HTERT RPE-1 (cell line): ENCODE results near the gene HECW1.

ENCODE experiments used
- in situ Hi-C: fragments of 300-500 bp; cut with MboI; formaldehyde crosslinking; loops from 4 replicates; pipeline ENCODE4 v1.14.3; 2020; ENCODE audit warnings: low sequenced_read_pairs

HECW1 gene

DNA sequence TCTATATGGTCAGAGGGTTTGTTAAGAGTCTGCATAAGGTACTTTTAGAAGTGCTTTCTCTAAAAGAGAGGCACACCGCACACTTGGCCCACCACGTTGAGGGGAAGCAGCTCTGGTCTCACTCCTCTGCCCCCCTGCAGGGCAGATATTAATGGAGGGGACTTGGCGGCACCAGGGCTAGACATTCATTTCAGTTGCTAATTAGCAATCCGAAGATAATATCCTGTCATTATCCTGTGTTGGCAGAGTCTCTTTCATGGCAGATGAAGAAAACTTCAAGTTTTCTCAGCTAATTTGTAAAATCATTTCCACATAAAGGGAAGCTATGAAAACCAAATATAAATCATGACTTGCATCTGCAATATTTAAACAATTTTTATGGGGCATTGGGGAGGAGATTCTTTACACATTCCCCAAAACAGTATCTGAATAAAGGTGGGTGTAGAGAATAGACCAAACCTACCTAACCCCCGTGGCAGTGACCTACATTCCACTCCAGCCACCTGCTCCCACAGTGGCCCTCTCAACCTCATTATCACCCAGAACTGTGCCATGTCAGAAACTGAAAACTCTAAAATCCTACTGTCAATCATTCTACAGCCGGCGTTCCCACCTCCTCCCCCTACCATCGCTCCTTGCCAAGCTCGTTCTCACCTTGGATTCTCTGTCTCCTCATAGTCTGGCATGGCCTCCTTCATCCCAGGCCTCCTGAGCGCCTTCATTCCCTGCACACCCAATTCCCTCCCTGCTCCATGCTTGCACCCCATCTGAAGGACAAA, 416.3 kb downstream of the HECW1 start:
- in situ Hi-C loops: no loop called here

DNA sequence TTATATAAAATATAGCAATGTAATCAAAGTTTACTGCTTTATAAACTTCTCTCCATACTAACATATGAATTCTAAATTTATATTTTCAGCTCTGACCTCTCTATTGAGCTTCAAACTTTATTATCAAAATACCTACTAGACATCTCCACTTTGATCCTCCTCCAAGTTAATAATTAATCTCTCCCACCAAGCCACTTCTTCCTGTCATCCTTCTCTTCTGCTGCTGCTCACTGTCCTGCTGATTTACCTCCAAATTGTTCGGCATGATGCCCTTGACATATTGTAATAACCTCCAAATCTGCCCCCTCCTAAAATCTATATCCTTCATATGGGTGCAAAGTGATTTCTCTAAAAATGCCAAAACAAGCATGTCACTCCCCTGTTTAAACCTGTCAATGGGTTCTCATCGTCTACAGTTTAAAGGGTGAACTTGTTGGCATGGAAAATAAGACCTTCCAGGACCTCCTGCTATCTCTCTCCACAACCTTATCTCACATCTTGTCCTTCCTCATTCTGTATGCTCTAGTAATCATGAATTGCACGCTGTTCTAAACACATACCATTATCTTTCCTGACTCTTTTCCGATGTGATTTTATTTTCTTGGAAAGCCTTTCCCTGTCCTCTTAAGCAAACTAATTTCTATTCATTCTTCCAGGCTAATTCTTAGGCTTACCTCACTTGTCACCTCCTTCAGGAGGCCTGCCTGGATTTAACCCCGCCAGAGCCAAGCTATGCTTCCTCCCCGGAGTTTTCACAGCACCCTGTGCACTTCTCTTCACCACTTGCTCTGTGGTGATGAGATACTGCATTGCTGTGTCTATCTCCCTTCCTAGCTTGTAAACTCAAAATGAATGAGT, 418.3 kb downstream of the HECW1 start:
- in situ Hi-C loops: no loop called here

DNA sequence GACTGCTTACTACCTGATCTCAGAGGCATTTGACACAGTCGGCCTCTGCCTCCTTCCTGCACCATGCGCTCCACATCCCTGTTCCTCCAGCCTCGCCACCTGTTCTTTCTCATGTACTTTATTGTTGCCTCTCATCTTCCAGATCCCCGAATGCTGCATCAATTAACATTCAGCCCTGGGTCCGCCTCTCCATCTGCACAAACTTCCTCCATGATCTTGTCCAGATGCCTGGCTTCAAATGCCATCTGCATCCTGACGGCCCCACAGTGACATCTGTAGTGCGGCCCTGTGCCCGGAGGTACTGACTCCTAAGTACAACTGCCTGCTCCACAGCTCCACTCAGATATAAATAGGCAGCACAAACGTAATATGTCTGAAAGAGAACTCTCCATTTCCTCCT, 419.3 kb downstream of the HECW1 start:
- in situ Hi-C loops: no loop called here

DNA sequence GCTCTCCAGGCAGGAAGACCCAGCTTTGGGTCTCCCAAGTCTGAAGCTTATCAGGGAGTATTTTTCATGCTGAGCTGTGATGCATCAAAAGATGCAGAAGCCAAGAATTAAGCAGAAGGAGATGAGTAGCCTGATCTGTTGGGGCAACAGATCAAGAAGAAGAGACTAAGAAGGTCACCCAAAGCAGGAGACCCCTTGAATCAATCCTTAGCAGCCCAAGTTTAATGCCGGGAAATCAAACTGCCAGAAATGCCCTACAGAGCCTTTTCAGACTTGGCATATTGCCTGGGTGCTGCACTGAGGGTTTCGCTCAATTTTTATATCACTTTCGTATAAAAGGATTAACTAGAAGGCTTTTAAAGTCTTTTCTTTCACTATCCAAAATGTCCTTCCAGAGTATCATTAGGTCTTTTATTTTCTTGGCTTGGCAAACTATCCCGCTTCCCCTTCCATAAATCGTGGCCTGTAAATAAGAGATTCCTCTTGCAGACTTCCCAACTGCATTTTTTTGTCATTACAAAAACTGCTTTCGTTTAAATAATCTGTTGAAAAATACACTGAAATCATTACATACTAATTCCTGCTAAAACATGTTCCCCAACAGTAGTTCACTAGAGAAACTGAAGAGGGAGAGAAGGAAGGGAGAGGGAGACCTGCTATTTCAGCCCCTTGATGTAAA, 421.5 kb downstream of the HECW1 start:
- in situ Hi-C loops: no loop called here

DNA sequence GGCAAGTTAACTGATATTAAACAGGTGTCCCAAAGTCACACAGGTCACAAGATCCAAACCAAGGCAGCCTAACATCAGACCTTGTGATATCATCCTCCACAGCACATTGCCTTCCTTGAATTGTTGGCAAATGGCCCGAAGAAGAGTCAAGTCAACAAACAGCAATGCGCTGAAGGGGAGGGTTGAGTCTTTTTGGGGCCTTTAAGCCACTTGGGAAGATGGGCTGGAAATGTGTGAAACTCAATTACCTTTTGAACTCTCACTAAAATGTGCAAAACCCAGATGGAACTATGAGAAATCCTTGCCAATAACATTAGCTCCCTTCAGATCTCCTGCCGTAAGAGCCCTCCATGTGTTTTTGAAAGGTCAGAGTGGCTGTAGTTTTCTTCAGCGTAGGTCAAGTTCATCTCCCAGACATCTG, 422.6 kb downstream of the HECW1 start:
- in situ Hi-C loops: no loop called here

DNA sequence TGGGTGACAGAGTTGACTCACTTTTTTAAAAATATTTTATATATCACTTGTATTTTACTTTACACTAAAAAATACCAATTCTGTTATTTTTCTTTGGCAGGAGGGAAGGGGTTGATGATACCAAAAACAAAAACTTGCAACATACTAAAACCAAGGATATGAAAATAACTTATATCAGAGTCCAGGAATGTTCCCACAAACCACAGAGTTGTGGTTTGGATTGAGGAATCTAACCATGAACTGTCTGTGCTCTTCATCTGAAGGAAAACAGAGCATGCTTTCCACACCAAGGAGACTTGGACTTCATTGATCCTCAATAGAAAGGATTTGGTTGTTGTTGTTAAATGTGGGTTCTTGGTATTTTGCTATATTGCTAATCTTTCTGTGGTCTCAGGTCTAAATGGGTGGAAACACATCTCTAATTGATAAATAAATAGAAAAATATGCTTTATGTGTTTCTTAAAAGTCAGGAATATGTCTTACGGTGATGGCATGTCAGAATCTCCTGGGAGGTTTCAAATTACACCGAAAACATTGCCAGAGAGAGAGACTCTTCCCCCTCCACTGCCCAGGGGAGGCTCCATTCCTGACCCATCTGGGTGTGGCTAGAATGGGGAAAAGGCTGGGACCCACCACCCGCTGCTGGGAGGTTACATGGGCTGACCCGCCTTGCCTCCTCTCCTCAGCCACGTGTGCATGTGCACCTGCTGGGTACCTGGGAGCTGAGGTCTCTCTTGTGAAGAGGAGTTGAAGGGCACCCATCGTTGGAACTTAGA, 423.6 kb downstream of the HECW1 start:
- in situ Hi-C loops: no loop called here

DNA sequence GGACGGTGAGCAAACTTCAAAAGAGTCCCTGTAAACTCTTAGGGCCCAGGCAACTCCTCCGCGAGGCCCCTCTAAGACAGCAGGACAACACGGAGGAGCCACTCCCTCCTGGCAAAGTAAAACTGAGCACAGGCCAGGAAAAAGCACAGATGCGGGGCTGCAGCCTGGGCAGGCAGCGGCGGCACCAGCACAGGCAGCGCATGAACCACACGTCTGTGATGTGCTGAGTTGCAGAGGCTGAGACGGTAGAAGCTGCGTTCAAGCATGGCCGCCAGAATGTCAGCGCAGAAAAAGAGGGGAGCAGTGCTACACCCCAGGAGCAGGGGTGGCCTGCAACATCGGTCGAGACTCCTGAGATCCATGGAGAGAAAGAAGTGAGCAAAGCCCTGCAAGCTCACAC, 424.3 kb downstream of the HECW1 start:
- in situ Hi-C loops: no loop called here

DNA sequence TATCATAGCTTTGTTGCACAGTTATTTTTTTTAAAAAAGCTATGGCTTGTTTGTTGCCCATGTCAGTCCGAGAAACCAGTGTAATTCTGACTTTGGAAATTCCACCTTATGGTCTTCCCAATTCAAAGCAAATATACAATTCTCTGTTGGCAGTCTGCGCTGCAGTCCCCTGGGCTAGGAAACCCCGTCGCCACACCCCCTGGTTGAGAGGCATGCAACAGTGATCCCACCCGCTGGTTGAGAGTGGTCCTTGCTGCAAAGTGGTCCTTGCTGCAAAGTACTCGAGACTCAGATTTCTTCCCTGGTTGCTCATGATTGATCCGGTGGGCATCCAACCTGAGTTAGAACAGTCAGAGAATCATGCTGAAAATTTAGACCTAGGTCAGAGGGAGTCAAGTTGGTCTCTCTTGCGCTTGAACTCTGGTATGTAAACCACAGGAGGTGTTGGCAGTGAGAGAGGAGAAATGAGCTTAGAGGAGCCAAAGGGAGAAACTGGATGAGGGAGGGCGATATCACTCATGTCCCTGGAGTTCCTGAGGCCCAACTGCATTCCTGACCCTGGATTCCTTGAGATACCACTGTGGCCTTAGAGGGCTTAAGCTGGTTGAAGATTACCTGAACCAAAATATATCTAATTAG, 425.4 kb downstream of the HECW1 start:
- in situ Hi-C loops: no loop called here

DNA sequence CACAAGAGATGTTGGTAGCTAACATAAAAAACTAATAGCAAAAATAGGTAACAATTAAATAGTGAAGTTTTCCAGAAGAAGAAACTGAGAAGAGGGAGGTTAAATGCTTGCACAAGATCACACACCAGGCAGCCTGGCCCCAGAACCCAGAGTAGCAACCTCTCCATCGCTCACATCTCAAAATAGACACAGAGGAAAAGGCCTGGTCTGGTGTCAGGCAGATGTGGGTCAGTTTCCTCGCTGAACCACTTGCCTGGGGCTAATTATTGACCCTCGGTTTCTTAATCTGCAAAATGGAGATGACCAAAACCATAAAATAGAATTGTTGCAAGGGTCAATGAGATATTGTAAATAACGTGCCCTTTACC, 425.9 kb downstream of the HECW1 start:
- in situ Hi-C loops: no loop called here

DNA sequence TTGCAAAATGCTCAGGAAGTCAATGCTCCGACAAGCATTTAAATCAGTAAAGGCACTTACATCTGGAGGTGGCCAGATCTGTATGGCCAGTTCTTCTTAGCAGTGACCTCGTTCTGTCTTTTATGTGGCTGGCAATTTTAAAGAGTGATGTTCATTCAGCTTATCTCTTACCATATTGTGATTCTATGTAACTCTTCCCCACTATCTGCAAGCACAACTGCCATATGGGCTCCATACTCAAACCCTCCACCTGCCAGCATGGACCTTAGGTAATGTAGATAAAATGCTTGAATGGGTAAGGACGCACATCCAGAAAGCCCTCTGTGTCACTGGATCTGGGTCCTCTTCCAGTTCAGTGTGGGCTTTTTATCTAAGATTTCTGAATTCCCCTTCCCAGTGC, 428.0 kb downstream of the HECW1 start:
- in situ Hi-C loops: no loop called here

DNA sequence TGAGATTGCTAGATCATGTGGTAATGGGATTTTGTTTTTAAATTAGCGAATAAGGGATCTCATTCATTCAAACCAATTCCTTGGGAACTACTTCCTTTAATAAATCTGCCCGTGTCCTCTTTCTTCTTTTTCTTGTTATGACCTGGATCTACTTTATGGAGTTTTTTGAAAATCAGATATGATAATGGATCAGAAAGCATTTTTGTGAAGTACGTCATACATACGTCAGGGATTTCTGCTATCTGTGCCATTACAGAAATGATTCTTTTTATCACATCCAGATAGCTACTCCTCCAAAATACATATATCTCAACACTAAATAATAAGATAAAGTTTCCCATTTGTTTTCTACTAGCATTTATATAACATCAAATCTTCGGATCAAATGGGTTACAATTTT, 430.3 kb downstream of the HECW1 start:
- in situ Hi-C loops: no loop called here

DNA sequence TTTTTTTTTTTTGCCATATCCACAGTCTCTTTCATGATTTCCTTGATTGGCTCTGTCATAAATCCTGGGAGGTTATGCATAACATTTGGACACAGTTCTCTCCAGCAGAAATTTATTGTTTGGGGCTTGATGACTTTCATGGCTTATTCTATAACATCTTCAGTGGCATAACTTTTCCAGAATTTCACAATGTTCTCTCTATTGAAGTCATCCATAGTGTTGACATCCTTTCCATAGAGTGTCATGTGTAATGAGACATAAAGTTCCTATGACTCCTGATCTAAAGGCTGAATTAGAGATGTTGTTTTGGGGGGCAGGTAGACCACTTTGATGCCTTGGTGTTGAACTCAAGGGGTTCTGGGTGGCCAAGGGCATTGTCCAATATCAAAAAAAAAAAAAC, 433.8 kb downstream of the HECW1 start:
- in situ Hi-C loops: no loop called here

DNA sequence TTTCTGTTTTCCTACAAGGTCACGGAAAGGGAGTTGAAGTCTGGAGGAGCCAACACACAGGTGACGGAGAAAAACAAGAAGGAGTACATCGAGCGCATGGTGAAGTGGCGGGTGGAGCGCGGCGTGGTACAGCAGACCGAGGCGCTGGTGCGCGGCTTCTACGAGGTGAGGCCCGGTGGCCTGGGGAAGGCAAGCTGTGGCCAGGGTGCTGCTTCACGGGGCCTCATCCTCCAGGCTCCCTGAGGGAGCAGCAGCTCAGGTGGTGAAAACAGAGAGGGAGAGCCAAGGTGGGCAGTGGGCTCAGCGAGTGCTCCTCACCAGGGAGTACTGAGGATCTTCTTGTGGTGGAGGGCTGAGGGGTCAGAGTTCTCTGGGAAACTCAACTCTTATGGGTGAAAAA, 438.0 kb downstream of the HECW1 start:
- in situ Hi-C loops: no loop called here

DNA sequence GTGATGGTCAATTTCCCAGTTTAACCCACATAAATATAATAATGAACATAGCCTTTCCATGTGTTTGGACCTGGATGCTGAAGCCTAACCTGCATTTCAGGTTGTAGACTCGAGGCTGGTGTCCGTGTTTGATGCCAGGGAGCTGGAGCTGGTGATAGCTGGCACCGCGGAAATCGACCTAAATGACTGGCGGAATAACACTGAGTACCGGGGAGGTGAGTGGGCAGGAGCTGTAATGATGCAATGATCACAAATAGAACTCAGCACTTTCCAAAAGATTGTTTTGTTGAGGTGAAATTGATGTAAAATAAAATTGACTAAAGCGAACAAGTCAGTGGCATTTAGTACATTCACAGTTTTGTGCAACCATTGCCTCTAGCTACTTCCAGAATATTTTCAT, 439.7 kb downstream of the HECW1 start:
- in situ Hi-C loops: no loop called here

DNA sequence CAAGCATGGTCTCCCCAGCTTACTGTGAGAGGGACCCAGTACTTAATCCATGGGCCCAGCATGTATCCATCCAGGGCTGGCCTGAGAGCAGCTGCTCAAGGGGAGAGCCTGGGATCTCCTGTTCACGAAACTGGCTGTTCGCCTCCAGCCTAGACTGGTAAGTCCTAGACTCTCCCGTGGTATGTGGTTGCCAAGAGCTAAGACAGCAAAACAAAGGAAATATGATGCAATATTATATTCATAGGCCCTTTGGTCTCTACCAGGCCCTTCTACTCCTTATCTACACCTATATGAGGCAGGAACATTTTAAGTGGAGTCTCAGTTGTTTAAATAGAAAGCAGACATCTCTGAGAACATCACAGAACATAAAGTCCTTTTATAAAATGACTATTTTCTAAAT, 441.6 kb downstream of the HECW1 start:
- in situ Hi-C loops: no loop called here

DNA sequence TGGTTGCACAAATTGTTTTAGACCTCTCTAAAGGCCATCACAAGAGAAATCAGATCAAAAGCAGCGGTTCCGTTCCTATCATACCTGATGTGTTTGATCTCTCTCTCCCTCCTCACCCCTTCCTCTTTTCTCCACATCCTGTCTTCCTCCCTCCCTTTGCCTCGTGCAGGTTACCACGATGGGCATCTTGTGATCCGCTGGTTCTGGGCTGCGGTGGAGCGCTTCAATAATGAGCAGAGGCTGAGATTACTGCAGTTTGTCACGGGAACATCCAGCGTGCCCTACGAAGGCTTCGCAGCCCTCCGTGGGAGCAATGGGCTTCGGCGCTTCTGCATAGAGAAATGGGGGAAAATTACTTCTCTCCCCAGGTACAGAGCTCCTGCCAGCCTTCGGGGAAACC, 442.0 kb downstream of the HECW1 start:
- in situ Hi-C loops: no loop called here

DNA sequence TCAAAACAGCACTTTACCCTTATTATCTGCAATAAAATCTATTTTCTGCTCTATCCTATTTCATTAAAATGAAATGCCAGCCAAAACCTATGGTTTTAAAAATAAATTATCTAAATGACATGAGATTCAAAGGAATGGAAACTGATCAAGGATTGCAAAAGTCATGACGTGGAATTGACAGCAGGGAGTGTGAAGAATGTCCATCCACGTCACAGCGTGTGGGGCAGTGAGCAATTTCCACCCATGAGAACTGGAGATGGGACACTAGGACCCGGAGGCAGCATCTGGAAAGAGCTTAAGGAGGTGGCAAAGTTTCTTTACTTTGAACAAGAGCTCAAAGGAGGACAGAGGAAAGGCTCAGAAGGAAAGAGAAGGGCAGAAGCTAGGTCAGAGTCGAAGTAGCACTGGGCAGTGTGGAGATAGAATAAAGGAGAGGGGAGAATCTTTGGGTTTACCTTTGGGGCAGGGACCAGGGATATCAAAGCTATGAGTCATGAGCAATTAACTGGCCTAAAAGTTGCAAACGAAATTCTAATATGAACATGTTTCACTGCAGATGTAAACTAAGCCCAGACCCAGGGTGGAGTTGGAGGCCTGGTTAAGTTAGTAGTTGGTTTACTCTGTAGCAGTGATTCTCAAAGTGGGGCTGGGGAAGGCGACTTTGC, 445.5 kb downstream of the HECW1 start:
- in situ Hi-C loops: no loop called here

DNA sequence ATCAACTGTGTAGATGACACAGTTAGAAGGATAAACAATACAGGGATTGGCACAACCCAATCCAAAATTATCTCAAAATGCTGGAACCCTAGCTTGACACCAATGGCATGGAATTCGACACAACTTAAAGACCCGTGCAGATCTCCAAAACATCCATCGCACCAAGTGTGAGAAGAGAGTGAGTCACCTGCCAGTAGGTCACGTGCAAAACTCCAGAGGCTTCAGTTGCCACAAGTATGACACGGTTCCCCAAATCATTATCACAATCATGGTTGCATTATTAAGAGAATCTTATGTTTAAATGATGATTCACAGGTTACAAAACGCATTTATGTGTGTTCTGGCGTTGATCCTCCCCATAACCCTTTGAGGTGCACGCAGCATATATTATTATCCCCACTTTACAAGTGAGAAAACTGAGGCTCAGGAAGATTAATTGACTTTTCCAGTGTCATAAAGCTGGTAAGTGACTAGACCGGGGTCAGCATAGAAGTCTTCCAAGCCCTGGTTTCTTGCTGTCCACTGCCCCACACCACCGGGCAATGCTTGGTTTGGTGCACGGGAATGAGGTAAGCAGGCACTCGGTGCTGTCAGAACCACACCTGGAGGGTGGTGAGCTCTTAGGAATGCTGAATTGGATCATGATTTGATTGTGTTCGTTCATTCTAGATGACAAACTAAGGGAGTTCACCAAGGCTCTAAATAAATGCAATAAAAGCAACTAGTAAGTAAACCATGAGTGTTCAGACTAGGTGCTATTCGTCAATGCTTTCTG, 446.9 kb downstream of the HECW1 start:
- in situ Hi-C loops: no loop called here

DNA sequence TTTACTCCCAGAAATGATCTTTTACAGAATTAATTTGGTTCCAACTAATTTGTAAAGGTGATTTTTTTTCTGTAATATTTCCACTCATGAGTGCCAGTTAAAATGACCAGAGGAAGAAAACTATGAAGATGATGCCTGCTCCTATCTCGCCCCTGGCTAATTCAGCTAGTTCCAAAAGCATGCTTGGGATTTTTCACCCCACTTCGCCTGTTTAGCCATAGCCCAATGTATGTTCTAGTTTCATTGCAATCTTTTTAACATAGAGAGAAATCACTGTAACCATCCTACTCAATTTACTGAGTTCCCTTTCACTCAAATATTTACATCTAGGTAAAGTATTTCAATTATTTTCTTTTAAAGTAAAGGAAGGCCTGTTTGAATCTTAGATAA, 447.5 kb downstream of the HECW1 start:
- in situ Hi-C loops: no loop called here
